Heart left ventricle (tissue), 16 donors: Measurements from ENCODE around the gene ZNF319. TPM values are rescaled to one million over a fixed set of nuclear protein-coding genes. Genes with fewer than 3 reads are reported as not detected.

Experiments used
- ATAC-seq, 4 donors: fragments of 200-7000 bp; cut with Tn5 transposase; one replicate each; pipeline ENCODE4 v1.9.1; 2020 to 2022; ENCODE audit warnings: moderate library complexity in 4 of 4, mild to moderate bottlenecking in 3 of 4, moderate number of reproducible peaks in 1 of 4
- DNase-seq, 5 donors: peaks; one replicate each; pipeline ENCODE4 v3.0.0-alpha.2; 2020
- H3K27ac ChIP-seq, 12 donors: fragments of 200-600 bp; sonication (generic) in 4 of 12; one replicate each; pipeline versions ENCODE4 v1.5.0 to v1.8.0; 2016 to 2022; ENCODE audit warnings: mild to moderate bottlenecking in 2 of 12
- H3K27me3 ChIP-seq, 9 donors: fragments of 200-600 bp; sonication (generic) in 2 of 9; one replicate each; pipeline versions ENCODE4 v1.5.1 to v1.8.0; 2016 to 2022; ENCODE audit warnings: mild to moderate bottlenecking in 3 of 9
- H3K36me3 ChIP-seq, 9 donors: fragments of 200-600 bp; sonication (generic) in 2 of 9; one replicate each; pipeline versions ENCODE4 v1.5.0 to v1.8.0; 2018 to 2022; ENCODE audit warnings: mild to moderate bottlenecking in 2 of 9
- H3K4me1 ChIP-seq, 12 donors: fragments of 200-600 bp; sonication (generic) in 4 of 12; one replicate each; pipeline versions ENCODE4 v1.5.0 to v1.8.0; 2016 to 2022; ENCODE audit warnings: mild to moderate bottlenecking in 3 of 12
- H3K4me3 ChIP-seq, 12 donors: fragments of 200-600 bp; sonication (generic) in 4 of 12; one replicate each; pipeline versions ENCODE4 v1.5.0 to v1.8.0; 2017 to 2022; ENCODE audit warnings: mild to moderate bottlenecking in 9 of 12, moderate library complexity in 4 of 12
- H3K9me3 ChIP-seq, 12 donors: fragments of 200-600 bp; sonication (generic) in 4 of 12; one replicate each; pipeline versions ENCODE4 v1.5.0 to v1.8.0; 2016 to 2022; ENCODE audit warnings: mild to moderate bottlenecking in 1 of 12
- POLR2A ChIP-seq, 2 donors: fragments of 450-650 bp; IDR thresholded peaks; one replicate each; pipeline ENCODE4 v1.6.1; 2017; ENCODE audit warnings: antibody characterized with exemption in 2 of 2, mild to moderate bottlenecking in 2 of 2, moderate library complexity in 2 of 2
- WGBS, 4 donors: extraction: QIAGEN DNeasy Blood & Tissue Kit in 2 of 4; methylation state at CpG; one replicate each; pipeline versions ENCODE4 v1.1.5 to v1.1.7; 2013 to 2018; 5-methylcytosine and 5-hydroxymethylcytosine counted together
- intact Hi-C, 10 donors: fragments of 100-400 bp; cut with DNase I; formaldehyde crosslinking; loops; one replicate each; pipeline versions ENCODE4 v1.11.1 to v1.14.2; 2022
- polyA plus RNA-seq, 2 donors: library from polyadenylated mRNA; stranded (reverse); fragments of 200-250 nt; gene quantifications; one replicate each; pipeline ENCODE4 v1.2.3, GENCODE V29; 2013
- total RNA-seq, 9 donors: library from RNA; depleted of rRNA in 2 of 9; stranded (reverse); fragments of >200 nt in 2 of 9; fragmentation: NEBNext Ultra II Directional in 3 of 9; extraction: Animal tissue kit (Norgen Biotek cat#: 25700) in 3 of 9; gene quantifications; one replicate each; pipeline versions ENCODE4 v1.1.0 to v1.2.4, GENCODE V29; 2016 to 2023
- TF ChIP-seq, protein P1 (sequence below), 12 donors: fragments of 200-600 bp; sonication (generic) in 4 of 12; IDR thresholded peaks; one replicate each; pipeline versions ENCODE4 v1.5.0 to v1.8.0; 2018 to 2022; ENCODE audit warnings: antibody characterized with exemption in 12 of 12, mild to moderate bottlenecking in 5 of 12
- donor health status: ischemic (EF 13 %, LVEDD 7.1; RV severe dilation, severe dysfunction).
- donor health status: healthy with polysubstance abuse.
- donor health status: DM: no; HTN: yes; CAD: no.
- donor health status: DM: no; HTN: no; CAD: no.
- donor health status: ischemic (EF 25% LVEDD 6.9; RV normal size, moderate dysfunction).
- donor health status: ischemic (EF 25% LVEDD 5.7; RV mildly dilated, moderate dysfunction).
- donor health status: healthy.
- donor health status: DM: yes; HTN: yes; CAD: no.
- donor health status: ischemic (EF 35%, LVEDD 5.7; RV mildly dilated, moderate dysfunction).
- donor health status: nonischemic (EF 11% LVEDD 7.7; RV severe dilation, severe dysfunction).
- donor health status: DM: yes; HTN: yes; CAD: no.
- donor health status: PGD.
- donor health status: ischemic (EF 29% LVEDD 5.4; RV normal size, mild dysfunction).
- donor health status: nonischemic (EF 23%, LVEDD 6.1; RV moderate dilation, normal function).

ZNF319 gene
- total and polyA plus RNA-seq, 11 donors, result 5.6 to 10.5 (median 8.6) TPM

DNA sequence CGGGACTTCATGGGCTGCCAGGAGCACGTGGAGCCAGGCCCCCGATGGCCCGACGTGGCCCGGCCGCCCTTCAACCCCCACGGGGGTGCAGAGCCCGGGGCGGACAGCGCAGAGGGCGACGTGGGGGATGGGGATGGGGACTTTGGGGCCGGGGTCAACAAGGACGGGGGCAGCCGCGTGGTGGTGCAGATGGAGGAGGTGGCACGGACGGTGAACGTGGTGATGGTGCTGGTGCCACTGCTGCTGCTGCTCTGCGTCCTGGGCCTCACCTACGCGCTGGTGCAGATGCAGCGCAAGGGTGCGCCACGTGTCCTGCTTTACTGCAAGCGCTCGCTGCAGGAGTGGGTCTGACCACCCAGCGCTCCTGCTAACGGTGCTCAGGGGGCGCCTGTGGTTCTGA is 44.6 kb upstream of the ZNF319 start:
- intact Hi-C loops, result loop anchor here in 1 of 10 donors (5.0 kb wide), 1 partner anchor 37 kb away; no protein-coding TSS in a partner anchor
- no peak for DNase-seq
- Histone ChIP-seq H3K27ac (no peak overlapping the region), H3K4me1 (peaks cover 4 to 46% (median 33%) of the 10 kb centered on the region in 12 donors), H3K9me3 (no peaks in the 10 kb centered on the region), H3K4me3 (no peak overlapping the region), H3K27me3 (no peaks in the 10 kb centered on the region), H3K36me3 (peaks cover 0 to 53% (median 49%) of the 10 kb centered on the region in 9 donors)
- no peak for ATAC-seq
- no peak for TF ChIP-seq POLR2A (IDR thresholded peaks at IDR 0.05)
- TF ChIP-seq, protein P1, sequence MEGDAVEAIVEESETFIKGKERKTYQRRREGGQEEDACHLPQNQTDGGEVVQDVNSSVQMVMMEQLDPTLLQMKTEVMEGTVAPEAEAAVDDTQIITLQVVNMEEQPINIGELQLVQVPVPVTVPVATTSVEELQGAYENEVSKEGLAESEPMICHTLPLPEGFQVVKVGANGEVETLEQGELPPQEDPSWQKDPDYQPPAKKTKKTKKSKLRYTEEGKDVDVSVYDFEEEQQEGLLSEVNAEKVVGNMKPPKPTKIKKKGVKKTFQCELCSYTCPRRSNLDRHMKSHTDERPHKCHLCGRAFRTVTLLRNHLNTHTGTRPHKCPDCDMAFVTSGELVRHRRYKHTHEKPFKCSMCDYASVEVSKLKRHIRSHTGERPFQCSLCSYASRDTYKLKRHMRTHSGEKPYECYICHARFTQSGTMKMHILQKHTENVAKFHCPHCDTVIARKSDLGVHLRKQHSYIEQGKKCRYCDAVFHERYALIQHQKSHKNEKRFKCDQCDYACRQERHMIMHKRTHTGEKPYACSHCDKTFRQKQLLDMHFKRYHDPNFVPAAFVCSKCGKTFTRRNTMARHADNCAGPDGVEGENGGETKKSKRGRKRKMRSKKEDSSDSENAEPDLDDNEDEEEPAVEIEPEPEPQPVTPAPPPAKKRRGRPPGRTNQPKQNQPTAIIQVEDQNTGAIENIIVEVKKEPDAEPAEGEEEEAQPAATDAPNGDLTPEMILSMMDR (IDR thresholded peaks at IDR 0.05), result no peak
- WGBS, 4 donors, result 88 to 93% (median 90%) methylated on average over 27 to 31 of the region's 31 CpGs

DNA sequence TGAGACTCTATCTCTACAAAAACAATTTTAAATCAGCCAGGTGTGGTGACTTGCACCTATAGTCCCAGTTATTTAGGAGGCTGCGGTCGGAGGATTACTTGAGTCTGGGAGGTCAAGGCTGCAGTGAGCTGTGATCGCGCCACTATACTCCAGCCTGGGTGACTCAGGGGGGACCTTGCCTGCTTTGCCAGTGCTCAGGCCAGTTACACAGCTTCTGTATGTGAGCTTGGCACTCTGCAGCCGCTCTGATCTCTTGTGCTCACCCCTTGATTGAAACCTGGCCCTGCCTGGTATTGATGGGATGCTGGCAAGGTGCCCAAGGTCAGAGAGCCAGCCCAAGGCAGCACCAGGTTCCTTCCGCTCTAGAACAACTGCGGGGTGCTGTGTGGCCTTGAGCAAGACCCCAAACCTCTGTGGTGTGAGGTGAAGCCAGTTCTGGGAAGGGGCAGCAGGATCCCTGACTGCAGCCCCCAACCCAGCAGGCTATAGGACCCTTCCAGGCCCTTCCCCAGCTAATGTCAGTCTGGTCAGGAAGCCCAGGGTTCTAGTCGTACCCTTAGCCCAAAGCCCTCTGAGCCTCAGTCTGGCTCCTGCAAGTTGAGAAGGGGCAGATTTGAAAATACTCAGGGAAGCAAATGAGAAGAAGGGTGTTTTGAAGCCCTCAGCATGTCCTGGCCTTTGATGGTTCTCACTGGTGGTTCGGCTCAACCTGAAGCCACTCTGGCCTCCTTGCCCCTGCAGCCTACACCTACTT is 44.0 kb upstream of the ZNF319 start:
- TF ChIP-seq, protein P1 (IDR thresholded peaks at IDR 0.05), result no peak
- TF ChIP-seq POLR2A (IDR thresholded peaks at IDR 0.05), result no peak
- Histone ChIP-seq H3K36me3 (peaks cover 0 to 59% (median 53%) of the 10 kb centered on the region in 9 donors), H3K27ac (no peak overlapping the region), H3K9me3 (no peaks in the 10 kb centered on the region), H3K4me3 (no peak overlapping the region), H3K27me3 (no peaks in the 10 kb centered on the region), H3K4me1 (peaks cover 4 to 39% (median 28%) of the 10 kb centered on the region in 12 donors)
- DNase-seq, result peak in 1 of 5 donors; percentile 25
- intact Hi-C loops, result loop anchor here in 1 of 10 donors (5.0 kb wide), 1 partner anchor 38 kb away; no protein-coding TSS in a partner anchor
- no peak for ATAC-seq
- 80 to 89% (median 84%) methylated on average over 9 of the region's 9 CpGs for WGBS, 4 donors

DNA sequence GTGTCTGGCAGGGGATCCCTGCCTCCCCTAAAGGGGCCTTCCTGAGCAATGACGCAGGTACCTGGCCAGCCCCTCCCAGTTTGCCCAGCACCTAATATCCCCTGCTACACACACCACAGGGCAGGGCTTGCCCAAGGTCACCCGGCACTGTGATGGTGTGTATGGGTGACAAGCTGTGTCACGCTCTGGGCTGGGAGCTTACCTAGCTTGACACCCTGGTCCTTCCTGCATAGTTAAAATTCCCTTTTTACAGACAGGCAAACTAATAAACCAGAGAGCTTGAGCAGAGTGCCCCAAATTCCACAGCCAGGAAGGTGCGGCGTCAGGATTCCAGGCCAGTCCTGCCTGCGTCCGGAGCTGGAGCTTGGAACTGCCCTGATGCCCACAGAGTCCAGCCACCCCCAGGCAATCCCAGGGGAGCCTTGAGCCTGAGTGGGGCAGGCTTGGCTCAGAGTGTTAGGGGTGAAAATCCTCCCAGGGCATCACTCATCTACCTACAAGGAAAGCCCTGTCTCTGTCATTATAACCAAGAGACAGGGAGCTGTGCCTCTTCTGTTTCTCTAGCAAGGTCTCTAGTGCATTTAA is 43.2 kb upstream of the ZNF319 start:
- ATAC-seq (no peak), DNase-seq (peak in 1 of 5 donors; percentile 12)
- no peak overlapping the region for H3K4me3 ChIP-seq
- H3K27ac ChIP-seq, result no peak overlapping the region
- whole genome bisulfite sequencing, 4 donors, result 57 to 87% (median 84%) methylated on average over 1 to 7 of the region's 7 CpGs
- no peaks in the 10 kb centered on the region for H3K9me3 ChIP-seq
- TF ChIP-seq, protein P1 (IDR thresholded peaks at IDR 0.05), result no peak
- TF ChIP-seq POLR2A (IDR thresholded peaks at IDR 0.05), result no peak
- peaks cover 0 to 32% (median 20%) of the 10 kb centered on the region in 12 donors for H3K4me1 ChIP-seq
- intact Hi-C loops, result no loop called here
- no peaks in the 10 kb centered on the region for H3K27me3 ChIP-seq
- H3K36me3 ChIP-seq, result peaks cover 0 to 67% (median 61%) of the 10 kb centered on the region in 9 donors

DNA sequence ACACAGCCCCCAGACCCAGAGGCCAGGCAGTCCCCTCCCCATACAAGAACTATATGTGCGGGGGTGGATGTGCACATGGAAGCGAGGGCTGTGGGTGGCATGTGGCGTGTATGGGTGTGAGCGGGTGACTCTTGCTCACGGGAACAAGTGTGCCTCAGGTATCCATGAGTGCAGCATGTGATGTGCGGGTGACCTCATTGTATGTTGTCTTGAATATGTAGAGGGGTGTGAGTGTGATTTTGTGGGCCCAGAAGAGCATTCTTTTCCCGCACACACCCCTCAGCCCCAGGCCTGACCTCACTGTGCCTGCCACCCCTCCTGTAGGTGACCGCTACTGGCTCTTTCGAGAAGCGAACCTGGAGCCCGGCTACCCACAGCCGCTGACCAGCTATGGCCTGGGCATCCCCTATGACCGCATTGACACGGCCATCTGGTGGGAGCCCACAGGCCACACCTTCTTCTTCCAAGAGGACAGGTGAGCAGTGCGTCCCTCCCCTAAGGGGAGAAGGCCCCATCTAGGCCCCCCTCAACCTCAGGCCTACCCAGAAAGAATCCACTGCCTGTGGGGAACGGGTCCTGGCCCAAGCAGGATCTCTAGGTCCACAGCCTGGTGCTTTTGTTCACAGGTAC is 42.5 kb upstream of the ZNF319 start:
- peak in 1 of 5 donors; percentile 13 for DNase-seq
- TF ChIP-seq, protein P1 (IDR thresholded peaks at IDR 0.05), result no peak
- no peak overlapping the region for H3K27ac ChIP-seq
- intact Hi-C loops, result no loop called here
- no peaks in the 10 kb centered on the region for H3K9me3 ChIP-seq
- peaks cover 0 to 74% (median 67%) of the 10 kb centered on the region in 9 donors for H3K36me3 ChIP-seq
- no peak overlapping the region for H3K4me3 ChIP-seq
- 95 to 97% (median 95%) methylated on average over 13 to 16 of the region's 16 CpGs for WGBS, 4 donors
- ATAC-seq, result no peak
- H3K27me3 ChIP-seq, result no peaks in the 10 kb centered on the region
- H3K4me1 ChIP-seq, result peaks cover 0 to 25% (median 14%) of the 10 kb centered on the region in 12 donors
